HEK293 (cell line): ENCODE data around the gene C19orf33.
A peak's percentile ranks its signal among the peaks of the same experiment; 100 is the strongest.

Experiments
- CTCF ChIA-PET: fragments of 350-600 bp; formaldehyde crosslinking; extraction: SDS; loops from one replicate; lab custom pipeline; 2021; ENCODE audit warnings: antibody characterized with exemption; lab: Yijun Ruan, JAX
- POLR2A ChIA-PET: fragments of 300-600 bp; formaldehyde crosslinking; extraction: SDS; loops from one replicate; lab custom pipeline; 2020; ENCODE audit warnings: antibody characterized with exemption, inconsistent platforms; lab: Yijun Ruan, JAX
- H3K27ac ChIP-seq: fragments of 200-500 bp; sonication (Bioruptor generic); 2 replicates; pipeline ENCODE4 v1.5.1; 2014; ENCODE audit warnings: low read depth, low read length, control low read depth, inconsistent platforms; ENCODE audit errors: extremely low read depth
- H3K36me3 ChIP-seq, 2 experiments: fragments of 200-500 bp in 1 of 2; sonication (Bioruptor generic) in 1 of 2; 1 replicate in 1 of 2; 2 replicates in 1 of 2; pipeline ENCODE4 v1.5.1; 2014 to 2017; ENCODE audit warnings: inconsistent platforms in 2 of 2, low read length in 2 of 2; ENCODE audit not compliant: control insufficient read depth in 2 of 2, insufficient read depth in 1 of 2
- H3K4me1 ChIP-seq: fragments of 200-500 bp; sonication (Bioruptor generic); 2 replicates; pipeline ENCODE4 v1.5.1; 2014; ENCODE audit warnings: mild to moderate bottlenecking, low read length, inconsistent platforms; ENCODE audit not compliant: control insufficient read depth, insufficient read depth
- H3K4me3 ChIP-seq: 2 replicates; pipeline ENCODE4 v1.5.1; 2011; ENCODE audit warnings: low read depth, mild to moderate bottlenecking, control low read depth, low read length, moderate library complexity
- H3K9me3 ChIP-seq: fragments of 200-500 bp; sonication (Bioruptor generic); 2 replicates; pipeline ENCODE4 v1.5.1; 2014; ENCODE audit warnings: low read depth, low read length, inconsistent platforms; ENCODE audit not compliant: control insufficient read depth, insufficient read depth
- HOXC10 ChIP-seq: sonication (generic); formaldehyde crosslinking; IDR thresholded peaks from 2 replicates; pipeline ENCODE4 v1.8.1; 2023; ENCODE audit warnings: mild to moderate bottlenecking, missing genetic modification reagents
- HOXD13 ChIP-seq: sonication (generic); formaldehyde crosslinking; IDR thresholded peaks from 2 replicates; pipeline ENCODE4 v1.8.0; 2022; ENCODE audit warnings: missing genetic modification reagents, borderline replicate concordance
- ZBTB17 ChIP-seq: fragments of 450-650 bp; formaldehyde crosslinking; IDR thresholded peaks from 2 replicates; pipeline ENCODE4 v1.5.1; 2016; ENCODE audit warnings: missing biosample characterization, missing genetic modification characterization
- ZBTB20 ChIP-seq: fragments of 450-650 bp; formaldehyde crosslinking; IDR thresholded peaks from 2 replicates; pipeline ENCODE4 v1.5.1; 2016; ENCODE audit warnings: missing biosample characterization, missing genetic modification characterization
- ZBTB21 ChIP-seq: fragments of 450-650 bp; formaldehyde crosslinking; IDR thresholded peaks from 2 replicates; pipeline ENCODE4 v1.5.1; 2017; ENCODE audit warnings: missing biosample characterization, missing genetic modification characterization
- ZBTB44 ChIP-seq: fragments of 450-650 bp; IDR thresholded peaks from 2 replicates; pipeline ENCODE4 v1.5.1; 2018; ENCODE audit warnings: missing biosample characterization, mild to moderate bottlenecking, missing genetic modification characterization
- ZBTB8A ChIP-seq: fragments of 450-650 bp; formaldehyde crosslinking; IDR thresholded peaks from 2 replicates; pipeline ENCODE4 v1.5.1; 2016; ENCODE audit warnings: missing biosample characterization, missing genetic modification characterization
- ZFP41 ChIP-seq: fragments of 450-650 bp; formaldehyde crosslinking; IDR thresholded peaks from 2 replicates; pipeline ENCODE4 v1.5.1; 2016; ENCODE audit warnings: missing biosample characterization, missing genetic modification characterization, borderline replicate concordance
- ZFP69B ChIP-seq: fragments of 450-650 bp; formaldehyde crosslinking; IDR thresholded peaks from 2 replicates; pipeline ENCODE4 v1.5.1; 2016; ENCODE audit warnings: missing biosample characterization, missing genetic modification characterization
- ZNF121 ChIP-seq: fragments of 450-650 bp; formaldehyde crosslinking; IDR thresholded peaks from 2 replicates; pipeline ENCODE4 v1.5.1; 2016; ENCODE audit warnings: missing biosample characterization, missing genetic modification characterization
- ZNF133 ChIP-seq: fragments of 450-650 bp; formaldehyde crosslinking; IDR thresholded peaks from 2 replicates; pipeline ENCODE4 v1.5.1; 2016; ENCODE audit warnings: missing biosample characterization, missing genetic modification characterization
- ZNF155 ChIP-seq: fragments of 450-650 bp; formaldehyde crosslinking; IDR thresholded peaks from 2 replicates; pipeline ENCODE4 v1.5.1; 2016; ENCODE audit warnings: missing biosample characterization, missing genetic modification characterization
- ZNF223 ChIP-seq: fragments of 450-650 bp; formaldehyde crosslinking; IDR thresholded peaks from 2 replicates; pipeline ENCODE4 v1.5.1; 2016; ENCODE audit warnings: missing biosample characterization, missing genetic modification characterization
- ZNF239 ChIP-seq: fragments of 450-650 bp; formaldehyde crosslinking; IDR thresholded peaks from 2 replicates; pipeline ENCODE4 v1.5.1; 2016; ENCODE audit warnings: missing biosample characterization, missing genetic modification characterization
- ZNF324 ChIP-seq: fragments of 450-650 bp; formaldehyde crosslinking; IDR thresholded peaks from 2 replicates; pipeline ENCODE4 v1.5.1; 2016; ENCODE audit warnings: missing biosample characterization, missing genetic modification characterization
- ZNF555 ChIP-seq: fragments of 450-650 bp; formaldehyde crosslinking; conservative IDR thresholded peaks from 2 replicates; pipeline ENCODE4 v1.5.1; 2017; ENCODE audit warnings: missing biosample characterization, mild to moderate bottlenecking, missing genetic modification characterization, inconsistent platforms
- ZNF707 ChIP-seq: fragments of 450-650 bp; formaldehyde crosslinking; IDR thresholded peaks from 2 replicates; pipeline ENCODE4 v1.5.1; 2016; ENCODE audit warnings: missing biosample characterization, missing genetic modification characterization
- ZNF777 ChIP-seq: fragments of 450-650 bp; formaldehyde crosslinking; IDR thresholded peaks from 2 replicates; pipeline ENCODE4 v1.5.1; 2017; ENCODE audit warnings: missing biosample characterization, missing genetic modification characterization, borderline replicate concordance
- ZNF785 ChIP-seq: fragments of 450-650 bp; formaldehyde crosslinking; IDR thresholded peaks from 2 replicates; pipeline ENCODE4 v1.5.1; 2016; ENCODE audit warnings: missing biosample characterization, missing genetic modification characterization
- TF ChIP-seq, protein P1 (sequence below): fragments of 450-650 bp; formaldehyde crosslinking; IDR thresholded peaks from 2 replicates; pipeline ENCODE4 v1.5.1; 2016; ENCODE audit warnings: missing biosample characterization, missing genetic modification characterization
- TF ChIP-seq, protein P2 (sequence below): fragments of 450-650 bp; formaldehyde crosslinking; IDR thresholded peaks from 2 replicates; pipeline ENCODE4; 2016; ENCODE audit warnings: missing biosample characterization, missing genetic modification characterization

Gene C19orf33

GRCh38 chr19:38316477-38317067 is 12.5 kb downstream of the C19orf33 start:
- no peaks in the 10 kb centered on the region for H3K9me3 ChIP-seq
- no peaks in the 10 kb centered on the region; a peak in 1 of 3 replicates for H3K36me3 ChIP-seq
- CTCF ChIA-PET, result no interaction called here
- H3K4me1 ChIP-seq, result peaks cover 12% of the 10 kb centered on the region
- POLR2A ChIA-PET, result no interaction called here
- no peak for TF ChIP-seq ZNF324
- 0 out of 2 replicates have a peak, but pooled peaks have one; percentile 1 for TF ChIP-seq ZBTB21 (tag by site-specific recombination)
- TF ChIP-seq ZBTB8A (tag by site-specific recombination), result peak; percentile 64
- TF ChIP-seq ZBTB17 (tag by site-specific recombination), result peak; percentile 78; the same call in 1 of the 2 replicates
- TF ChIP-seq ZNF121 (tag by site-specific recombination), result peak; percentile 99
- H3K4me3 ChIP-seq, result peak overlapping the region; percentile 6; the same call in 1 of the 2 replicates
- peak overlapping the region; percentile 32 for H3K27ac ChIP-seq

GRCh38 chr19:38317104-38317612 is 13.1 kb downstream of the C19orf33 start:
- Histone ChIP-seq H3K4me1 (peaks cover 12% of the 10 kb centered on the region), H3K36me3 (no peaks in the 10 kb centered on the region; a peak in 1 of 3 replicates), H3K27ac (no peak overlapping the region), H3K9me3 (no peaks in the 10 kb centered on the region), H3K4me3 (no peak overlapping the region)
- TF ChIP-seq ZFP69B (tag by site-specific recombination) (no peak), ZNF555 (tag by site-specific recombination) (no peak), ZNF785 (no peak), ZBTB20 (tag by site-specific recombination) (no peak), ZNF239 (tag by site-specific recombination) (no peak), ZBTB44 (tag by site-specific recombination) (no peak), ZNF223 (tag by site-specific recombination) (no peak), HOXC10 (CRISPR knock-in tag) (no peak), ZNF777 (tag by site-specific recombination) (no peak), ZFP41 (no peak), ZNF707 (tag by site-specific recombination) (no peak), HOXD13 (CRISPR knock-in tag) (no peak), ZNF133 (tag by site-specific recombination) (no peak), ZNF155 (no peak)
- TF ChIP-seq, protein P1, sequence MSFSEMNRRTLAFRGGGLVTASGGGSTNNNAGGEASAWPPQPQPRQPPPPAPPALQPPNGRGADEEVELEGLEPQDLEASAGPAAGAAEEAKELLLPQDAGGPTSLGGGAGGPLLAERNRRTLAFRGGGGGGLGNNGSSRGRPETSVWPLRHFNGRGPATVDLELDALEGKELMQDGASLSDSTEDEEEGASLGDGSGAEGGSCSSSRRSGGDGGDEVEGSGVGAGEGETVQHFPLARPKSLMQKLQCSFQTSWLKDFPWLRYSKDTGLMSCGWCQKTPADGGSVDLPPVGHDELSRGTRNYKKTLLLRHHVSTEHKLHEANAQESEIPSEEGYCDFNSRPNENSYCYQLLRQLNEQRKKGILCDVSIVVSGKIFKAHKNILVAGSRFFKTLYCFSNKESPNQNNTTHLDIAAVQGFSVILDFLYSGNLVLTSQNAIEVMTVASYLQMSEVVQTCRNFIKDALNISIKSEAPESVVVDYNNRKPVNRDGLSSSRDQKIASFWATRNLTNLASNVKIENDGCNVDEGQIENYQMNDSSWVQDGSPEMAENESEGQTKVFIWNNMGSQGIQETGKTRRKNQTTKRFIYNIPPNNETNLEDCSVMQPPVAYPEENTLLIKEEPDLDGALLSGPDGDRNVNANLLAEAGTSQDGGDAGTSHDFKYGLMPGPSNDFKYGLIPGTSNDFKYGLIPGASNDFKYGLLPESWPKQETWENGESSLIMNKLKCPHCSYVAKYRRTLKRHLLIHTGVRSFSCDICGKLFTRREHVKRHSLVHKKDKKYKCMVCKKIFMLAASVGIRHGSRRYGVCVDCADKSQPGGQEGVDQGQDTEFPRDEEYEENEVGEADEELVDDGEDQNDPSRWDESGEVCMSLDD (tag by site-specific recombination), result no peak
- TF ChIP-seq, protein P2, sequence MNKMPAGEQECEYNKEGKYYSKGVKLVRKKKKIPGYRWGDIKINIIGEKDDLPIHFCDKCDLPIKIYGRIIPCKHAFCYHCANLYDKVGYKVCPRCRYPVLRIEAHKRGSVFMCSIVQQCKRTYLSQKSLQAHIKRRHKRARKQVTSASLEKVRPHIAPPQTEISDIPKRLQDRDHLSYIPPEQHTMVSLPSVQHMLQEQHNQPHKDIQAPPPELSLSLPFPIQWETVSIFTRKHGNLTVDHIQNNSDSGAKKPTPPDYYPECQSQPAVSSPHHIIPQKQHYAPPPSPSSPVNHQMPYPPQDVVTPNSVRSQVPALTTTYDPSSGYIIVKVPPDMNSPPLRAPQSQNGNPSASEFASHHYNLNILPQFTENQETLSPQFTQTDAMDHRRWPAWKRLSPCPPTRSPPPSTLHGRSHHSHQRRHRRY (tag by site-specific recombination), result no peak
- POLR2A ChIA-PET, result no interaction called here
- CTCF ChIA-PET, result interaction anchor here (0.7 kb wide), 1 partner anchor 912 kb away, joined by 3 read pairs; no protein-coding TSS in a partner anchor
